ENCODE data around the gene AMZ1. TPM values are rescaled to one million over a fixed set of nuclear protein-coding genes. Genes with fewer than 3 reads are reported as not detected.
A peak's percentile ranks its signal among the peaks of the same experiment; 100 is the strongest.

Gene AMZ1
- total RNA-seq, 1 donor from 2014 or later, result 9.1 TPM

- peak overlapping the region; percentile 22 for H3K4me3 Mint-ChIP-seq (ENCODE audit: unreplicated experiment)
- H3K9me3 Mint-ChIP-seq (ENCODE audit: low read depth), result no peaks in the 10 kb centered on the region
- peaks cover 50% of the 10 kb centered on the region for H3K4me1 Mint-ChIP-seq (ENCODE audit: low read depth)
- no peaks in the 10 kb centered on the region for H3K36me3 Mint-ChIP-seq (ENCODE audit: low read depth)
- DNase-seq (ENCODE audit: low spot score), result no peak
- no peaks in the 10 kb centered on the region for H3K27me3 Mint-ChIP-seq (ENCODE audit: low read depth)
- H3K27ac Mint-ChIP-seq (ENCODE audit: unreplicated experiment), result peak overlapping the region; percentile 46
- no peak for TF ChIP-seq CTCF (IDR thresholded peaks at IDR 0.05)
Observed at GRCh38 chr7:2644562-2645273, 43.3 kb upstream of the AMZ1 start.

- H3K36me3 Mint-ChIP-seq (ENCODE audit: low read depth), result no peaks in the 10 kb centered on the region
- no peak for DNase-seq (ENCODE audit: low spot score)
- H3K27me3 Mint-ChIP-seq (ENCODE audit: low read depth), result no peaks in the 10 kb centered on the region
- TF ChIP-seq CTCF (IDR thresholded peaks at IDR 0.05), result no peak
- H3K9me3 Mint-ChIP-seq (ENCODE audit: low read depth), result no peaks in the 10 kb centered on the region
- peaks cover 47% of the 10 kb centered on the region for H3K4me1 Mint-ChIP-seq (ENCODE audit: low read depth)
- no peak overlapping the region for H3K4me3 Mint-ChIP-seq (ENCODE audit: unreplicated experiment)
- peak overlapping the region; percentile 46 for H3K27ac Mint-ChIP-seq (ENCODE audit: unreplicated experiment)
Observed at GRCh38 chr7:2645274-2645868, 42.6 kb upstream of the AMZ1 start.

GRCh38 chr7:2646336-2646679, 41.7 kb upstream of the AMZ1 start:
- no peaks in the 10 kb centered on the region for H3K27me3 Mint-ChIP-seq (ENCODE audit: low read depth)
- peaks cover 1% of the 10 kb centered on the region for H3K36me3 Mint-ChIP-seq (ENCODE audit: low read depth)
- H3K9me3 Mint-ChIP-seq (ENCODE audit: low read depth), result no peaks in the 10 kb centered on the region
- no peak for TF ChIP-seq CTCF (IDR thresholded peaks at IDR 0.05)
- no peak for DNase-seq (ENCODE audit: low spot score)
- no peak overlapping the region for H3K27ac Mint-ChIP-seq (ENCODE audit: unreplicated experiment)
- no peak overlapping the region for H3K4me3 Mint-ChIP-seq (ENCODE audit: unreplicated experiment)
- H3K4me1 Mint-ChIP-seq (ENCODE audit: low read depth), result peaks cover 42% of the 10 kb centered on the region

GRCh38 chr7:2646680-2647571, 41.1 kb upstream of the AMZ1 start:
- Mint-ChIP-seq H3K27me3 (ENCODE audit: low read depth) (no peaks in the 10 kb centered on the region), H3K9me3 (ENCODE audit: low read depth) (no peaks in the 10 kb centered on the region), H3K4me3 (ENCODE audit: unreplicated experiment) (no peak overlapping the region), H3K36me3 (ENCODE audit: low read depth) (peaks cover 4% of the 10 kb centered on the region), H3K4me1 (ENCODE audit: low read depth) (peaks cover 36% of the 10 kb centered on the region), H3K27ac (ENCODE audit: unreplicated experiment) (no peak overlapping the region)
- no peak for TF ChIP-seq CTCF (IDR thresholded peaks at IDR 0.05)
- DNase-seq (ENCODE audit: low spot score), result no peak

GRCh38 chr7:2647594-2648172, 40.3 kb upstream of the AMZ1 start:
- H3K4me1 Mint-ChIP-seq (ENCODE audit: low read depth), result peaks cover 34% of the 10 kb centered on the region
- H3K9me3 Mint-ChIP-seq (ENCODE audit: low read depth), result no peaks in the 10 kb centered on the region
- H3K27ac Mint-ChIP-seq (ENCODE audit: unreplicated experiment), result no peak overlapping the region
- no peak for DNase-seq (ENCODE audit: low spot score)
- TF ChIP-seq CTCF (IDR thresholded peaks at IDR 0.05), result no peak
- H3K27me3 Mint-ChIP-seq (ENCODE audit: low read depth), result no peaks in the 10 kb centered on the region
- peaks cover 4% of the 10 kb centered on the region for H3K36me3 Mint-ChIP-seq (ENCODE audit: low read depth)
- H3K4me3 Mint-ChIP-seq (ENCODE audit: unreplicated experiment), result no peak overlapping the region
